ENCODE results near the gene PSMC4.

GRCh38 chr19:39942366-39942730, 28.6 kb upstream of the PSMC4 start:
- TF ChIP-seq CTCF (IDR thresholded peaks at IDR 0.05) (no peak), POLR2A (IDR thresholded peaks at IDR 0.05; ENCODE audit: low read depth) (no peak), EP300 (IDR thresholded peaks at IDR 0.05) (no peak)
